ENCODE data around the gene ERICH6.

The ERICH6 gene

DNA sequence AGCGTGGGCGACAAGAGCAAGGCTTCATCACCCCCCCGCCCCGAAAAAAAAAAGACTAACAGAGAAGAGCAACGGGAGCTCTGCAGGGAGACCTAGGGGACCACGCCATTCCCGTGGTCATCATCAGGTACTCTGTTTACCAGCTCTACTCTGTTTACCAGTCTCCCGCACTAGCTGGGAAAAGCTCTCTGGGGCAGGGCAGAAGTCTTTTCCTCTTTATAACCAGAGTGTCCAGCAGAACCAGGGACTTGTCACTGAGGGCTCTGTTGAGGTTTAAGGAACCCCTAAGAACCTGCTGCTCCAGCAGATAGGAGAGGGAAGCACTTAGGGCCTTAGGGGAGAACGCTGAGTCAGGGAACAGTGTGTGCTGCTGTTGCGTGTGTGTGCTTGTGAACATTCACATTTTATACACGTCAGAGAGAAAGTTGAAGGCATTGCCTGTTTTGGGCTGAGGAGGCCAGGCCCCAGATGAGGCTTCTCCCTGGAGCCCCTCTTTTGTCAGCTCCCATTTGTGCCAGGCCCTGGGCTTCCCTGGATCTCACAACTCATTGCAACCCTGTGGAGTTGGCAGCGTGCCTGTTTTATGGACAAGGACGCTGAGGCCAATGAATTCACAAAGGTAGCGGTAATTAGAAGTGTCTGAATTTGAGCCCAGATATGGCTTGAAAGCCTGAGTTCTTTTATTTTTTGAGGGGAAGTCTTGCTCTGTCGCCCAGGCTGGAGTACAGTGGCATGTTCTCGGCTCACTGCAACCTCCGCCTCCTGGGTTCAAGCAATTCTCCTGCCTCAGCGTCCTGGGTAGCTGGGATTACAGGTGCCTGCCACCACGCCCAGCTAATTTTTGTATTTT, 24.2 kb upstream of the ERICH6 start:
- Mint-ChIP-seq H3K4me1 (ENCODE audit: low read depth) (peaks cover 13% of the 10 kb centered on the region), H3K36me3 (ENCODE audit: low read depth) (no peaks in the 10 kb centered on the region), H3K4me3 (no peak overlapping the region), H3K9me3 (no peaks in the 10 kb centered on the region), H3K27ac (no peak overlapping the region), H3K27me3 (no peaks in the 10 kb centered on the region)
- DNase-seq: no peak

DNA sequence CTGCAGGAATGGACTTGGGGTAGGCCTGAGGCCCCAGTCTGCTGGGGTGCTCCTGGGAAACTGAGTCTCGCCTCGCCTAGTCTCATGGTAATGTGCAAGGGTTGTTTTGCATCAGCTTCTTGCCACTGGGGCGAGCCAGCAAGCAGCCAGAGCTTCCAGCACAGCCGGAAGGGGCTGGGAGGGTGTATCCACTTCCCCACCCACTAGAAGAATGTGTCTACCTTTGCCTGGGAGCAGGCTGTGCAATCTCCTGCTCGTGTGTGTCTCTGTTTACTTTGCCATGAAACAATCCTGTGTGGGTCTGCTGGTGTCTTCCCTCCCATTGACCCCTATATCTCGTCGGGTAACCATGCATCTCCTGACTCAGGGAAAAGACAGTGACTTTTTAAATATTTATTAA, 21.8 kb upstream of the ERICH6 start:
- Mint-ChIP-seq H3K4me3 (no peak overlapping the region), H3K27me3 (no peaks in the 10 kb centered on the region), H3K27ac (no peak overlapping the region), H3K36me3 (ENCODE audit: low read depth) (no peaks in the 10 kb centered on the region), H3K9me3 (no peaks in the 10 kb centered on the region), H3K4me1 (ENCODE audit: low read depth) (peaks cover 29% of the 10 kb centered on the region)
- no peak for DNase-seq

DNA sequence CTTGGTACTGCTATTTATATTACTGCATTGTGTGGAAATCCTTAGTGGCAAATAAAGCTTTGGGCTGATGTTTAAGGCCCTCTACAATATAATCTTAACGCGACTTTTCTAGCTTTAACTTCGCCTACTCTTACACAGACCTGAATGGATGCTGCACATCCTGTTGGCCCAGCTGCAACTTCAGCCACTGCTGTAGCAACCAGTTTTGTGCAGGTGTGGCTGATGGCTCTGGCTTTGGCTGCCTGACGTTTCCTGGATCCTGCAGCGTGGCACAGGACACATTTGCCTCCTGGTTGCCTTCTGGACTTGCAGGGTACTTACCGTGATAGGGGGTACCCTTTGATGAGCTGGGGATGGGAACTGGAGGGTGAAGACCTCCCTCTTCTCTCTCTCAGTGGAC, 20.2 kb upstream of the ERICH6 start:
- Mint-ChIP-seq H3K27ac (no peak overlapping the region), H3K27me3 (no peaks in the 10 kb centered on the region), H3K4me1 (ENCODE audit: low read depth) (peaks cover 33% of the 10 kb centered on the region)

DNA sequence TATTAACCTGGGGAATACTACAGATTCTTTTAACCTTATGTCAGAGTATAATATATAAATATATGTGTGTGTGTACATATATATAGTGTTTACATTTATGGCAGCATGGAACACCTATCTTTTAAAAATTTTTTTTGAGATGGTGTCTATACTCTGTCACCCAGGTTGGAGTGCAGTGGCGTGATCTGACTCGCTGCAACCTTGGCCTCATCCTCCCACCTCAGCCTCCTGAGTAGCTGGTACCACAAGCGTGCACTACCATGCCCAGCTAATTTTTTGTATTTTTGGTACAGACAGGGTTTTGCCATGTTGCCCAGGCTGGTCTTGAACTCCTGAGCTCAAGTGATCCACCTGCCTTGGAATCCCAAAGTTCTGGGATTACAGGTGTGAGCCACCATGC, 18.5 kb upstream of the ERICH6 start:
- Mint-ChIP-seq H3K36me3 (ENCODE audit: low read depth) (no peaks in the 10 kb centered on the region), H3K27me3 (no peaks in the 10 kb centered on the region), H3K4me3 (no peak overlapping the region), H3K9me3 (no peaks in the 10 kb centered on the region), H3K27ac (no peak overlapping the region), H3K4me1 (ENCODE audit: low read depth) (peaks cover 33% of the 10 kb centered on the region)
- no peak for DNase-seq

More for the DNA sequence above, 20.2 kb upstream of the ERICH6 start:
- H3K9me3 Mint-ChIP-seq: no peaks in the 10 kb centered on the region
- DNase-seq: no peak
- H3K36me3 Mint-ChIP-seq (ENCODE audit: low read depth): no peaks in the 10 kb centered on the region
- H3K4me3 Mint-ChIP-seq: no peak overlapping the region

DNA sequence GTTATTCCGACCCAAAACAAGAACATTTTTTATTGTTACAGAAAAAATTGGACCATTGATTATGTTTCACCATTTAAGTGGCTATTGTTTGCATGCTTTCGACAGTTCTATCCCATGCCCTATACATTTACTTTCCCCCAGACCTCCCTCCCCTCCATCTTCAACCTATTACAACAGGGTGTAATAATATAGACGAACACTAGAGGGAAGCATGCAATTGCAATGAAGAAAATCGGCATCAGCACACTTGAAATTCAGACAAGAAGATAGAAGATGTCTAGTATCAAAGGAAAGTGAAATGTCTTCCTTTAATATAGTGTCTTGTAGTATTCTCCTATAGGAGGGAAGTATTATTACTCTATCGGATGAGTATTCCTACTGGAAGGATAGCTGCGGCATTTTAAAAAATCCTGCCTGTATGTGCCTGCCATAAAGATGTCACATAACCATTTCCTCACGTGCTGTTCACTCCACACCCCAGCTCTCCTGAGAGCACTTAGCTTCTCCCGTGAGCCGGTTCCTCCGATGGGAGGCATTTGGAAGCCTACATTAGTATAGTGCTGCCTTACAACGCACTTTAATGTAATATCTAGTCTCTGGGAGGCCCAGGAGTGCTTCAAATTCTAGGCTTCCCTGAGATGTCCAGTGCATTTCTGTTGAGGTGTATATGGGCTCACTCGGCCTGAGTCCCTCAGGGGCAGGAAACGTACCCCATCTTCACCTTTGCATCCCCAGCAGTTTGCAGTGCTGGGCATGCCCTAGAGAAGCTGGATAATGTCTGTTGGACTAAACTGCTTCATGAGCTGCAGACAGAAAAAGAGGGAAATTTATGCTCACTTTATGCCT, 17.8 kb upstream of the ERICH6 start:
- Mint-ChIP-seq H3K36me3 (ENCODE audit: low read depth) (no peaks in the 10 kb centered on the region), H3K9me3 (no peaks in the 10 kb centered on the region), H3K27me3 (no peaks in the 10 kb centered on the region), H3K4me1 (ENCODE audit: low read depth) (peaks cover 33% of the 10 kb centered on the region), H3K4me3 (no peak overlapping the region), H3K27ac (no peak overlapping the region)
- DNase-seq: no peak

DNA sequence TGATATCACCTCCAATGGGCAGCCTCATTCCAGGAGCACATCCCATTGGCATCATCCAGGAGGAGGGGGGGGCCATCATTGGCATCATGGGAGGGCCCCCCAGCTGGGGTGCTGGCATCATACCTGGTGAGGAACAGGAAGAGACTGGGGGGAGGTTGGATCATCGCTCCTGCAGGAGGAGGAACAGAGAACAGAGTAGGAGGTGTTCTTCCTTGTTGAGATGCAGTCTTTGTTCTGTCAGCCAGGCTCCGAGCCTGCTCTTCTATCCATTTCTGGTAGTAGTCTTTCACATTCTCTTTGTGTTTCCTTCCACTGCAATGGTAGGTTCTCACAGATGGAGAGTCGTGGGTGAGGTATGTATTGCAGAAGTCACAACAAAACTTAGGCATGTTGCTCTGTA, 16.7 kb upstream of the ERICH6 start:
- Mint-ChIP-seq H3K4me1 (ENCODE audit: low read depth) (peaks cover 33% of the 10 kb centered on the region), H3K27ac (no peak overlapping the region), H3K4me3 (no peak overlapping the region), H3K36me3 (ENCODE audit: low read depth) (no peaks in the 10 kb centered on the region), H3K27me3 (no peaks in the 10 kb centered on the region), H3K9me3 (no peaks in the 10 kb centered on the region)
- no peak for DNase-seq

DNA sequence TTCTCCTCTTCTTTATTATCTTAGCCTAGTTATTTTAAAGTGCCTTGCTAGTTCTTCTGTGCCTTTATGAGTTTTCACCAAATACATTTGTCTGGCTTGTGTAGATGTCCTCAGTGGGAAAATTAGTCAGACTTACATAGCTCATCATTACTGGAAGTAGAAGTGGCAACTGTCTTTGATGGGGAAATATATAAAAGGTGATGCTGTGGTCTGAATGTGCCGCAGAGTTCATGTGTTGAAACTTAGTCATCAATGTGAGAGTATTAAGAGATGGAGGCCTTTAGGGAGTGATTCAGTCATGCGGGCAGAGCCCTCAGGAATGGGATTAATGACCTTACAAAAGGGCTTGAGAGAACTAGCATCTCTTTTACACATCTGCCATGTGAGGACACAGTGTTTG, 6.4 kb upstream of the ERICH6 start:
- H3K4me3 Mint-ChIP-seq: no peak overlapping the region
- H3K36me3 Mint-ChIP-seq (ENCODE audit: low read depth): peaks cover 44% of the 10 kb centered on the region
- no peaks in the 10 kb centered on the region for H3K27me3 Mint-ChIP-seq
- DNase-seq: no peak
- peaks cover 9% of the 10 kb centered on the region for H3K9me3 Mint-ChIP-seq
- H3K27ac Mint-ChIP-seq: peak overlapping the region; percentile 27
- H3K4me1 Mint-ChIP-seq (ENCODE audit: low read depth): peaks cover 10% of the 10 kb centered on the region

DNA sequence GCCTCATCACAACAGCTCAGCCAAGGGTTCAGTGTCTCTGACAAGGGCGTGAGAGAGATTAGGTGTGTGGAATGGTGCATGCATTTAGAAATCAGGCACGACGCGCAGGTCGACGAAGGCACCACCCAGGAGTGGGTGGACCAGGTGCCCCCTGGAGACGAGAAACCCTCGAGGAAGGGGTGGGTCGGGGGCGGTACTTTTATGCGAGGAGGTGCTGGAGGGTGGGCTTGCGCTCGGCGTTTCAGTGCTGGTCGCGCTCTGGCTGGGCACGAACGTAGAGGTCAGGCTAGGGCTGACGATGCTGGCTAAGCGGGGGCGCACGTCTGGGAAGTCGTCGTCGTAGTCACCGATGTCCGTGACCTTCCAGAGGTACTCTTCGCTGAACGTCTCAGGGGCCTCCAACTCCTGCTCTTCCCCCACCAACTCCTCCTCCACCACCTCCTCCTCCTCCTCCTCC, 393 bp downstream of the ERICH6 start:
- peaks cover 33% of the 10 kb centered on the region for H3K4me1 Mint-ChIP-seq (ENCODE audit: low read depth)
- H3K9me3 Mint-ChIP-seq: no peaks in the 10 kb centered on the region
- H3K36me3 Mint-ChIP-seq (ENCODE audit: low read depth): peaks cover 18% of the 10 kb centered on the region
- no peak for DNase-seq
- H3K27me3 Mint-ChIP-seq: no peaks in the 10 kb centered on the region
- peak overlapping the region; percentile 94 for H3K27ac Mint-ChIP-seq
- H3K4me3 Mint-ChIP-seq: peak overlapping the region; percentile 88

DNA sequence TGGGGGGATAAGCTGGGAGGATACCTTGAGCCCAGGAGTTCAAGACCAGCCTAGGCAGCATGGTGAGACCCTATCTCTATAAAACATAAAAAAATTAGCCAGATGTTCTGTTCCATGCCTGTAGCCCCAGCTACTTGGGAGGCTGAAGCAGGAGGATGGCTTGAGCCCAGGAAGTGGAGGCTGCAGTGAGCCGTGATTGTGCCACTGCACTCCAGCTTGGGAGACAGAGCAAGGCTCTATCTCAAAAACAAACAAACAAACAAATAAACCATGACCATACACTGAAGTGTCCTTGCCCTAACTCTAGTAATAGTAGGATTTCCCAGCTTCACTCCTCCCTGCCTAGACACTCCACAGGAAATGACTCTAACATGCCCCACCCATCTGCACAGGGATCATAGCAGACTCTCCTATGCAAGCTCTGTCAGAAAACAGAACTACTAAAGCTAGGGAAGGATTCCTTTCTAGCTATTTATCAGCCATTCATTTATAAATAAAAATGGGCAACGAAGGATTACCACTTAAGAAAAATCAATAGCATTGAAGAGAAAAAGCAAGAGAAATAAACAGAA, 4.6 kb downstream of the ERICH6 start:
- no peak overlapping the region for H3K4me3 Mint-ChIP-seq
- H3K9me3 Mint-ChIP-seq: no peaks in the 10 kb centered on the region
- H3K4me1 Mint-ChIP-seq (ENCODE audit: low read depth): peaks cover 28% of the 10 kb centered on the region
- peaks cover 5% of the 10 kb centered on the region for H3K36me3 Mint-ChIP-seq (ENCODE audit: low read depth)
- no peak for DNase-seq
- H3K27me3 Mint-ChIP-seq: no peaks in the 10 kb centered on the region
- no peak overlapping the region for H3K27ac Mint-ChIP-seq

DNA sequence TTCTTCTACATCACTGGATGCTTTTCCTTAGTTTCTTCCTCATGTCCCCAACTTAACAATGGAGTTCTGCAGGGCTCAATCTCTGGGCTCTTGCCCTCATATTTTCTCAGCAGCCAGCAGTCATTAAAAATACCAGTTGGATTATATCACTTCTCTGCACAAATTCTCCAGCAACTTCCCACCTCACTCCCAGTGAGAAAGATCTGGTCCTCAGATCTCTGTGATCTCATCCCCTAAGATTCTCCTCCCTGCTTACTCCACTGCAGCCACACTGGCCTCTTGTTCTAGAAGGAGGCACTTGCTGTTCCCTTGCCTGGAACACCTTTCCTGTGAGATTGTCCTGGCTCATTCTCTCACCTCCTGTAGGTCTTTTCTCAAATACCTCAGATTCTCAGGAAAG, 6.1 kb downstream of the ERICH6 start:
- no peak for DNase-seq
- Mint-ChIP-seq H3K9me3 (peaks cover 5% of the 10 kb centered on the region), H3K4me1 (ENCODE audit: low read depth) (peaks cover 15% of the 10 kb centered on the region)

DNA sequence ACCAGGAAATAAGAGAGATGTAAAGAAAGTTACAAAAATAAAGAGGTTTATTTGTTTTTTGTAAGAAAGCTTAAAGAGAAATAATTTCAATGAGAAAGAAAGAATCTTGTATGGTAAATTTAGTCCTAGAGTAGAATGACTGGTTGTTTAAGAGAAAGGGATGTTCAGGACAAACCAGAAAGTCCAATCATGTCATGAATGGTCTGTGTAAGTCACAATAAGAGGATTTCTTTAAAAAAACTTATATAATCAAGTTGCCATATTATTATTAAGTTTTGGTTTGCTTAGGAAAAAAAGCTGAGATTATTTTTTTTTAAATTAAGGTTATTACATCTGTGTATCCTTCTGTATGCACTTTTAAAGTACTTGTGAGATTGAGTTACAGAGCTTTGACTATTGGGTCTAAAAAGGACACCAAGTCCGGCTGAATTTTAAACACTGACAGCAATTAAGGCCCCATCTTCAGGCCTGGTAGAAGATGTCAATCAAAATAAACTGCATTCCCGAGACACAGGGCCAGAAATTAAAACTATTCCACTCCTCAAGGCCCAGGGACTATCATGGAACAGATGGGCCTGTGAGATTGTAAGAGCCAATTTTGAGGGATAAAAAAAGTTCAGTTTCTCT, 12.2 kb downstream of the ERICH6 start:
- DNase-seq: no peak
- peaks cover 3% of the 10 kb centered on the region for H3K36me3 Mint-ChIP-seq (ENCODE audit: low read depth)
- peaks cover 8% of the 10 kb centered on the region for H3K9me3 Mint-ChIP-seq
- H3K27ac Mint-ChIP-seq: no peak overlapping the region
- no peak overlapping the region for H3K4me3 Mint-ChIP-seq
- no peaks in the 10 kb centered on the region for H3K27me3 Mint-ChIP-seq
- H3K4me1 Mint-ChIP-seq (ENCODE audit: low read depth): no peaks in the 10 kb centered on the region

More for the DNA sequence above, 6.1 kb downstream of the ERICH6 start:
- H3K36me3 Mint-ChIP-seq (ENCODE audit: low read depth): peaks cover under 1% of the 10 kb centered on the region
- H3K4me3 Mint-ChIP-seq: no peak overlapping the region
- H3K27me3 Mint-ChIP-seq: no peaks in the 10 kb centered on the region
- no peak overlapping the region for H3K27ac Mint-ChIP-seq

DNA sequence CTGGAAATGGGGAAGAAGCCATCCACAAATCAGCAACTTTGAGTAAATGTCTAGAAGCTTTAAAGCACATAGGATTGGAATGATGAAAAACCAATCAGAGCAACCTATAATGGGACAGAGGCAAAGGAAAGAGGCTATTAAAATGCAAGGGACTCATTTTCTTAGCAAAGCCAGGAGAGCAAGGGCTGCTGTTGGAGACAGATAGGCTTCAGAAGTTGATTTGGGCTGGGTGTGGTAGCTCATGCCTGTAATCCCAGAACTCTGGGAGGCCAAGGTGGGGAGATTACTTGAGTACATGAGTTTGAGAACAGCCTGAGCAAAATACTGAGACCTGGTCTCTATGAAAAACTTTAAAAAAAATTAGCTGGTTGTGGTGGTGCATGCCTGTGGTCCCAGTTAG, 16.1 kb downstream of the ERICH6 start:
- no peak overlapping the region for H3K4me3 Mint-ChIP-seq
- no peaks in the 10 kb centered on the region for H3K4me1 Mint-ChIP-seq (ENCODE audit: low read depth)
- peaks cover 2% of the 10 kb centered on the region for H3K36me3 Mint-ChIP-seq (ENCODE audit: low read depth)
- H3K27ac Mint-ChIP-seq: no peak overlapping the region
- no peak for DNase-seq
- H3K9me3 Mint-ChIP-seq: peaks cover 3% of the 10 kb centered on the region
- H3K27me3 Mint-ChIP-seq: no peaks in the 10 kb centered on the region

DNA sequence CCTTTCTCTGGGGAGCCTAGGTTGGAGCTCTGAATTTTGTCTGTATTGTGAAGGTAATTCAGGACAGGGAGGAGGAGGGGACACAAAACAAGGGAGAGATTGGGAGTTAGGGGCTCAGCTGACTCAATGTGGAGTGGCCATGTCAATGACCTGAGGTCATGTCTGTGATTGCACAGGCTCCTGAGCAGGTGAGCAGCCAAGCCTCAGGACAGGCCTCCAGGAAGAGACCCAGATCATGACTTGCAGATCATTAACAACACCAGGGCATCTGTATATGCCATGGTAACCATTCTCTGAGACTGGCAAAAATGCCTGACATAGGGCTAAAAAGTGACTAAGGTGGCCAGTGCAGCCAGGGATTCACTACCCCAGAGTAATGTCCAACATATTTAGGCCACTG, 20.9 kb downstream of the ERICH6 start:
- H3K27me3 Mint-ChIP-seq: no peaks in the 10 kb centered on the region
- H3K9me3 Mint-ChIP-seq: no peaks in the 10 kb centered on the region
- no peak for DNase-seq
- no peak overlapping the region for H3K27ac Mint-ChIP-seq
- H3K36me3 Mint-ChIP-seq (ENCODE audit: low read depth): no peaks in the 10 kb centered on the region
- peaks cover 20% of the 10 kb centered on the region for H3K4me1 Mint-ChIP-seq (ENCODE audit: low read depth)
- no peak overlapping the region for H3K4me3 Mint-ChIP-seq

DNA sequence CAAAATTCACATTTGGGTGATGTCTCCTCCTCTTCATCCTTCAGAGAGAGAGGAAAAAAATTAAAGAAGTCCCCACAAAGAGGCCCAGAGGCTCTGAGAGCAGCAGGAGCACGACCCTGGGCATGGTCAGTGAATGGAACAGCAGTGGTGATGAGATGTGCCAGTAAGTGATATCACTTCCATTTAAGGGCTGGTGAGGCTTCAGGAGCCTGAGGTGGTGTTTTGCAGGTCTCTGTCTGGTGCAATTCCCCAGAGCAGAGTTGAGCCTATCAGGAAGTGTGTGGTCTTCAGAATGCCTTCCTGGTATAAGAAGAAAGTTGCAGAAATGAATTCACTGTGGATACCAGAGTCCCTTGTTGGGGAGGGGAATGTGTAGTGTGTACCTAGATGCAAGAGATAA, 21.4 kb downstream of the ERICH6 start:
- Mint-ChIP-seq H3K27ac (no peak overlapping the region), H3K4me3 (no peak overlapping the region), H3K9me3 (no peaks in the 10 kb centered on the region), H3K4me1 (ENCODE audit: low read depth) (peaks cover 20% of the 10 kb centered on the region), H3K36me3 (ENCODE audit: low read depth) (no peaks in the 10 kb centered on the region), H3K27me3 (no peaks in the 10 kb centered on the region)
- no peak for DNase-seq

Measured in activated T-cell treated with anti-CD3 and anti-CD28 coated beads, Interleukin-2, amount 50 U/mL, for 24 hours (primary cell).